ENCODE data around the gene C11orf97. TPM values are rescaled to one million over a fixed set of nuclear protein-coding genes. Genes with fewer than 3 reads are reported as not detected.

C11orf97 gene, protein sequence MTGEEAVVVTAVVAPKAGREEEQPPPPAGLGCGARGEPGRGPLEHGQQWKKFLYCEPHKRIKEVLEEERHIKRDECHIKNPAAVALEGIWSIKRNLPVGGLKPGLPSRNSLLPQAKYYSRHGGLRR
- not detected for total RNA-seq

DNA sequence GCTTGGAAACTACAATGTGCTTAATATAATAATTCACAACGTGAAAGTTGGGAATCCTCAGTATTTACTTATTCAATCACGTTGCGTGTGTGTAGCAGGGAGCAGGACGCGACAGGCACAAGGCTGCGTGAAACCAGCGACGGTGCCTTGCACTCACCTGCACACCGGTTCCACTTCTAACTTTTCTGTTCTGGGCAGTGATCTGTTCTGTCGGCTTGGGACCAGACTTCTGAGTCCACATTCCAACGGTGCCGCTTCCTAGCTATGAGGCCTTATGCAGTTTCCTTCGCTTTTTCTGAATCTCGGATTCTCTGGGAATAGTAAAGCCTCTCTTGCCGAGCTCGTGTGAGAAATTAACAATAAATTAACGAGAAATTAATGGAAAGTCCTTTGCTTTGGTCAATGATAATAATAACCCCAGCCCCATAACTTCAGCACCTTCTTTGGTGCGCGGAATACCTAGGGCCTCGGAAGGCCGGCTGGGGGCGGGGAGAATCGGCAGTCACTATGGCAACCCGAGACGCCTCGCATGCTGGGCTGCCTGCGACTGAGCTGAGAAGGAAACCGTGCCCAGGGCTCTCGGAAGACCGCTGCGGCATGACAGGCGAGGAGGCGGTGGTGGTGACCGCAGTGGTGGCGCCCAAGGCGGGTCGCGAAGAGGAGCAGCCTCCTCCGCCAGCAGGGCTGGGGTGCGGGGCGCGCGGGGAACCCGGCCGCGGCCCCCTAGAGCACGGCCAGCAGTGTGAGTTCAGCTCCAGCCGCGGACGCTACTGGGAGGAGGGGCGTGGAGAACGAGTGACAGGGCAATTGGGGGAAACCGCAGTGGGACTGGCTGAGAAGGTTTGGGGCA lies at the start of gene C11orf97:
C11orf97 (plus strand) TSS at position 530 of the 850 bp plus-strand sequence; CDS start at position 598, 68 bp downstream.
- WGBS, 2 donors: 21 to 26% methylated on average over 42 to 49 of the region's 53 CpGs
- TF ChIP-seq POLR2A (IDR thresholded peaks at IDR 0.05) (no peak), CTCF (IDR thresholded peaks at IDR 0.05) (no peak)
- DNase-seq (ENCODE audit: low spot score in 2 of 2): no peak
- intact Hi-C loops (cut with DNase I; ENCODE audit: low total_unique reads): loop anchor here (10.0 kb wide), 1 partner anchor 617 kb away; no protein-coding TSS in a partner anchor
- H3K4me3 ChIP-seq (ENCODE audit: low read depth, poor library complexity, severe bottlenecking): peak within 1 kb of the TSS; percentile 10

DNA sequence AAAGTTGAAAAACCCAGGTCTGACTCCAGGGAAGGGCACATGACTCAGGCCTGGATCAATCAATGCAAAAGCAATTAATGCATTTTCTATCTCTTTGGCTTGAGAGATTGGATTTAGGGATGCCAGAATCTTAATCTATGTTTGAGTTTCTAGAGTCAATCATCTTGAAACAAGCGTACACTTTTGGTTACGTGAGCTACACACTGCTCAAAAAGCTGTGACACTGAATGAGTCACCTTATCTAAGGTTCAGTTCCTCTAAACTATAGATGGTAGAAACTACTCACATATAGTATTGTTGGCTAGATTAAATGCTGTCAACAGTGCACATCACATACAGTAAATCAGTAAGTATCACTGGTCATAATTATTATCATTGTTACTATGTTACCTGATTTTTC lies 42.8 kb upstream of the C11orf97 start:
- intact Hi-C loops (cut with DNase I; ENCODE audit: low total_unique reads): no loop called here
- H3K4me3 ChIP-seq (ENCODE audit: low read depth, poor library complexity, severe bottlenecking): no peak overlapping the region
- 92 to 93% methylated on average over 2 of the region's 2 CpGs for WGBS, 2 donors
- DNase-seq (ENCODE audit: low spot score in 2 of 2): no peak
- TF ChIP-seq POLR2A (IDR thresholded peaks at IDR 0.05) (no peak), CTCF (IDR thresholded peaks at IDR 0.05) (no peak)

GRCh38 chr11:94472916-94473799 lies 39.1 kb upstream of the C11orf97 start:
- no peak for DNase-seq (ENCODE audit: low spot score in 2 of 2)
- intact Hi-C loops (cut with DNase I; ENCODE audit: low total_unique reads): no loop called here
- WGBS, 2 donors: 94 to 96% methylated on average over 3 of the region's 3 CpGs
- no peak overlapping the region for H3K4me3 ChIP-seq (ENCODE audit: low read depth, poor library complexity, severe bottlenecking)
- TF ChIP-seq POLR2A (IDR thresholded peaks at IDR 0.05): no peak
- TF ChIP-seq CTCF (IDR thresholded peaks at IDR 0.05): no peak

DNA sequence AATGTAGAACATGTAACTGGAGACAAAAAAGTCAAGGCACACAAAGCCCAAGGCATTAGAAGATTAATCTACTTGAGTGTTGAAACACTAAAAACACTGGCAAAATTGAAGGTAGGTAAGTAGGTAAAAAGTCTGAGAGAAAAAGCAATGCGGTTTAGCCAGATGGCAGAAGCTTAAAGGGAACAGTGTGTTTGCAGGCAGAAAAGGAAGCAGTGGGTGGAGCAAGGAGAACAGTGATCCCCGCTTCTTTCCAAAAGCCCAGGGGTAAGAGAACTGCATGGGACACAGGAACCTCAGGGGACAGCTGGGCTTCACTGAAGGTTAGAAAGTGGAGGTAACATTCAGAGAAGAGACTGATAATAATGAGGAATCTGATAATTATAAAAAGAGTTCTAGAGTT lies 34.6 kb upstream of the C11orf97 start:
- 72 to 74% methylated on average over 2 of the region's 2 CpGs for WGBS, 2 donors
- TF ChIP-seq POLR2A (IDR thresholded peaks at IDR 0.05): no peak
- no peak for TF ChIP-seq CTCF (IDR thresholded peaks at IDR 0.05)
- intact Hi-C loops (cut with DNase I; ENCODE audit: low total_unique reads): no loop called here
- DNase-seq (ENCODE audit: low spot score in 2 of 2): no peak
- no peak overlapping the region for H3K4me3 ChIP-seq (ENCODE audit: low read depth, poor library complexity, severe bottlenecking)

DNA sequence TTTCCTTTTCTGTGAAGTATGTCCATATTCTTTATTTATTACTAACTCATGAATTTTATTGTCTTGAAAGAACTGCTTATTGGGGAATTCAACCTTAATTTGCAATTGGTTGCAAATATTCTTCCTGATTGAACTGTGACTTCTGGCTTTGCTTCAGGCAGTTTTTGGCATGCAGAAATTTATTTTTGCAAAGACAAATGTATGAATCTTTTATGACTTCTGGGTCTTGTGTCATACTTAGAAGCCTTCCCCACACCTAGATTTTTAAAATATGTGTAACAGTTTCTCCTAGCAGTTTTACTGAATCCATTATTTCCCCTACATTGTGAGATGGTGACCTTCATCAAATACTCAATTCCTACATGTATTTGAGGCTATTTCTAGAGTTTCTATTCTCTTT lies 30.9 kb upstream of the C11orf97 start:
- intact Hi-C loops (cut with DNase I; ENCODE audit: low total_unique reads): no loop called here
- DNase-seq (ENCODE audit: low spot score in 2 of 2): no peak
- no peak for TF ChIP-seq CTCF (IDR thresholded peaks at IDR 0.05)
- TF ChIP-seq POLR2A (IDR thresholded peaks at IDR 0.05): no peak
- H3K4me3 ChIP-seq (ENCODE audit: low read depth, poor library complexity, severe bottlenecking): no peak overlapping the region

Measured in lower leg skin (tissue), 4 donors.